Measurements from ENCODE around the gene MAP2K6.

- no peak for TF ChIP-seq CTCF (IDR thresholded peaks at IDR 0.05)
- TF ChIP-seq EZH2 (IDR thresholded peaks at IDR 0.05), result no peak
- no peak for TF ChIP-seq EZH2phosphoT487 (IDR thresholded peaks at IDR 0.05)
Observed at GRCh38 chr17:69503711-69504110, 89.2 kb downstream of the MAP2K6 start.
